ENCODE data around the gene SORCS3. TPM values are rescaled to one million over a fixed set of nuclear protein-coding genes. Genes with fewer than 3 reads are reported as not detected.

The SORCS3 gene
- total RNA-seq = not detected

- CTCF ChIA-PET = no interaction called here
- POLR2A ChIA-PET = no interaction called here
Measured at GRCh38 chr10:104641187-104641936, at the start of gene SORCS3. TSS of gene SORCS3 (plus strand) at chr10:104641290.

- ChIA-PET POLR2A (no interaction called here), CTCF (no interaction called here)
Measured at GRCh38 chr10:104591441-104591840, 49.6 kb upstream of the SORCS3 start.

- POLR2A ChIA-PET = no interaction called here
- CTCF ChIA-PET = no interaction called here
Measured at GRCh38 chr10:104601166-104601565, 39.9 kb upstream of the SORCS3 start.

GRCh38 chr10:104608091-104608828 lies 32.8 kb upstream of the SORCS3 start:
- CTCF ChIA-PET = no interaction called here
- POLR2A ChIA-PET = no interaction called here

GRCh38 chr10:104612571-104613205 lies 28.4 kb upstream of the SORCS3 start:
- POLR2A ChIA-PET = no interaction called here
- CTCF ChIA-PET = no interaction called here

GRCh38 chr10:104613406-104613805 lies 27.7 kb upstream of the SORCS3 start:
- CTCF ChIA-PET = no interaction called here
- POLR2A ChIA-PET = no interaction called here

GRCh38 chr10:104614245-104614831 lies 26.8 kb upstream of the SORCS3 start:
- POLR2A ChIA-PET = no interaction called here

GRCh38 chr10:104615136-104615535 lies 26.0 kb upstream of the SORCS3 start:
- POLR2A ChIA-PET = no interaction called here
- CTCF ChIA-PET = no interaction called here

More at GRCh38 chr10:104614245-104614831, 26.8 kb upstream of the SORCS3 start:
- CTCF ChIA-PET = interaction anchor here (0.7 kb wide), 1 partner anchor 74 kb away, joined by 3 read pairs; no protein-coding TSS in a partner anchor

- ChIA-PET CTCF (no interaction called here), POLR2A (no interaction called here)
Measured at GRCh38 chr10:104617831-104618230, 23.3 kb upstream of the SORCS3 start.

GRCh38 chr10:104622175-104622574 lies 18.9 kb upstream of the SORCS3 start:
- CTCF ChIA-PET = no interaction called here

GRCh38 chr10:104622598-104623209 lies 18.4 kb upstream of the SORCS3 start:
- POLR2A ChIA-PET = no interaction called here
- CTCF ChIA-PET = no interaction called here

More at GRCh38 chr10:104622175-104622574, 18.9 kb upstream of the SORCS3 start:
- POLR2A ChIA-PET = no interaction called here

- ChIA-PET CTCF (no interaction called here), POLR2A (no interaction called here)
Measured at GRCh38 chr10:104630731-104631130, 10.4 kb upstream of the SORCS3 start.

GRCh38 chr10:104631946-104632345 lies 9.1 kb upstream of the SORCS3 start:
- ChIA-PET CTCF (no interaction called here), POLR2A (no interaction called here)

GRCh38 chr10:104638861-104639589 lies 2.1 kb upstream of the SORCS3 start:
- POLR2A ChIA-PET = no interaction called here
- CTCF ChIA-PET = no interaction called here

GRCh38 chr10:104639590-104640338 lies 1.3 kb upstream of the SORCS3 start:
- CTCF ChIA-PET = no interaction called here
- POLR2A ChIA-PET = no interaction called here

- ChIA-PET POLR2A (no interaction called here), CTCF (no interaction called here)
Measured at GRCh38 chr10:104640339-104641186, 527 bp upstream of the SORCS3 start.

GRCh38 chr10:104641937-104642657 lies 1.0 kb downstream of the SORCS3 start:
- CTCF ChIA-PET = no interaction called here
- POLR2A ChIA-PET = no interaction called here

Data from activated CD8-positive, alpha-beta memory T cell treated with anti-CD3 and anti-CD28 coated beads for 36 hours (primary cell).